CD8-positive, alpha-beta memory T cell (primary cell): Measurements from ENCODE around the gene BCR. TPM values are rescaled to one million over a fixed set of nuclear protein-coding genes. Genes with fewer than 3 reads are reported as not detected.

Source experiments
- CTCF ChIA-PET: fragments of 350-600 bp; sonication (Branson Sonifier 250); formaldehyde crosslinking; loops from one replicate; lab custom pipeline; 2021; ENCODE audit warnings: antibody characterized with exemption; lab: Charles Lee
- POLR2A ChIA-PET: fragments of 350-600 bp; sonication (Branson Sonifier 250); formaldehyde crosslinking; loops from one replicate; lab custom pipeline; 2021; ENCODE audit warnings: antibody characterized with exemption; lab: Charles Lee
- DNase-seq, 5 donors: peaks; one replicate each; pipeline versions ENCODE4 v3.0.0 to v3.0.0-alpha.2; 2020 to 2022; ENCODE audit warnings: mixed read lengths in 1 of 5
- H3K27ac ChIP-seq: one replicate; pipeline ENCODE4 v1.7.0; 2013; ENCODE audit warnings: low read depth, mild to moderate bottlenecking, low read length, moderate library complexity
- H3K27me3 ChIP-seq: 2 replicates; pipeline ENCODE4 v1.7.0; 2013; ENCODE audit warnings: low read length, mild to moderate bottlenecking; ENCODE audit not compliant: insufficient read depth, poor library complexity, severe bottlenecking
- H3K36me3 ChIP-seq: 2 replicates; pipeline ENCODE4 v1.7.0; 2013; ENCODE audit warnings: mild to moderate bottlenecking, low read length, moderate library complexity; ENCODE audit not compliant: insufficient read depth
- H3K4me1 ChIP-seq: 2 replicates; pipeline ENCODE4 v1.7.0; 2013; ENCODE audit warnings: mild to moderate bottlenecking, low read length, moderate library complexity; ENCODE audit not compliant: insufficient read depth
- H3K4me3 ChIP-seq: 2 replicates; pipeline ENCODE4 v1.7.0; 2013; ENCODE audit warnings: mild to moderate bottlenecking, low read length
- H3K9me3 ChIP-seq: 2 replicates; pipeline ENCODE4 v1.7.0; 2013; ENCODE audit warnings: mild to moderate bottlenecking, low read length
- H3K27ac Mint-ChIP-seq, 8 donors: one replicate each; pipeline ENCODE4 v1.8.0; 2020 to 2021; ENCODE audit warnings: mixed read lengths in 8 of 8, mild to moderate bottlenecking in 6 of 8, inconsistent platforms in 3 of 8, moderate library complexity in 3 of 8
- H3K27me3 Mint-ChIP-seq, 2 donors: one replicate each; pipeline ENCODE4 v1.8.0; 2020 to 2021; ENCODE audit warnings: mixed read lengths in 2 of 2, mild to moderate bottlenecking in 1 of 2, moderate library complexity in 1 of 2
- H3K36me3 Mint-ChIP-seq, 3 donors: one replicate each; pipeline ENCODE4 v1.8.0; 2020 to 2021; ENCODE audit warnings: mixed read lengths in 3 of 3, inconsistent platforms in 1 of 3, mild to moderate bottlenecking in 1 of 3
- H3K4me1 Mint-ChIP-seq, 3 donors: one replicate each; pipeline ENCODE4 v1.8.0; 2020 to 2021; ENCODE audit warnings: mixed read lengths in 3 of 3, inconsistent platforms in 1 of 3, mild to moderate bottlenecking in 1 of 3
- H3K4me3 Mint-ChIP-seq, 7 donors: one replicate each; pipeline ENCODE4 v1.8.0; 2020 to 2021; ENCODE audit warnings: mixed read lengths in 7 of 7, mild to moderate bottlenecking in 6 of 7, moderate library complexity in 4 of 7, inconsistent platforms in 2 of 7
- H3K9me3 Mint-ChIP-seq, 5 donors: one replicate each; pipeline ENCODE4 v1.8.0; 2020 to 2022; ENCODE audit warnings: mixed read lengths in 5 of 5, mild to moderate bottlenecking in 3 of 5, moderate library complexity in 2 of 5, inconsistent platforms in 1 of 5
- polyA plus RNA-seq: library from polyadenylated mRNA; unstranded; fragments of 300-500 nt; fragmentation: Illumina TruSeq; gene quantifications from one replicate; pipeline ENCODE4 v1.2.3, GENCODE V29; 2021
- total RNA-seq, 2 experiments: library from RNA; stranded (reverse); gene quantifications; one replicate each; pipeline ENCODE4 v1.2.3, GENCODE V29; 2021

Gene BCR
- total and polyA plus RNA-seq, 3 experiments from 2014 or later = 18.4 to 34.7 (median 33.2) TPM

GRCh38 chr22:23232094-23232905 is 52.0 kb downstream of the BCR start:
- Mint-ChIP-seq H3K9me3 (peaks cover 16 to 29% (median 20%) of the 10 kb centered on the region in 5 donors), H3K4me1 (peaks cover 47 to 58% (median 52%) of the 10 kb centered on the region in 3 donors), H3K27me3 (no peaks in the 10 kb centered on the region), H3K4me3 (peak overlapping the region in 1 of 7 donors; percentile 15), H3K36me3 (peaks cover 22 to 29% (median 29%) of the 10 kb centered on the region in 3 donors), H3K27ac (peak overlapping the region in 6 of 8 donors; percentile 34 to 87 (median 64))
- peaks cover 5% of the 10 kb centered on the region for H3K9me3 ChIP-seq
- DNase-seq = no peak
- H3K4me3 ChIP-seq = no peak overlapping the region
- no peaks in the 10 kb centered on the region for H3K27me3 ChIP-seq
- ChIA-PET CTCF (no interaction called here), POLR2A (no interaction called here)
- no peak overlapping the region for H3K27ac ChIP-seq
- H3K4me1 ChIP-seq = peaks cover 28% of the 10 kb centered on the region
- H3K36me3 ChIP-seq = no peaks in the 10 kb centered on the region

GRCh38 chr22:23233084-23233531 is 52.8 kb downstream of the BCR start:
- Mint-ChIP-seq H3K9me3 (peaks cover 10 to 21% (median 14%) of the 10 kb centered on the region in 5 donors), H3K4me1 (peaks cover 49 to 60% (median 53%) of the 10 kb centered on the region in 3 donors), H3K27ac (peak overlapping the region in 5 of 8 donors; percentile 27 to 69 (median 45)), H3K27me3 (no peaks in the 10 kb centered on the region), H3K4me3 (no peak overlapping the region), H3K36me3 (peaks cover 20 to 24% (median 21%) of the 10 kb centered on the region in 3 donors)
- H3K4me3 ChIP-seq = no peak overlapping the region
- H3K4me1 ChIP-seq = peaks cover 29% of the 10 kb centered on the region
- no peaks in the 10 kb centered on the region for H3K27me3 ChIP-seq
- DNase-seq = no peak
- H3K36me3 ChIP-seq = peaks cover 1% of the 10 kb centered on the region
- no peak overlapping the region for H3K27ac ChIP-seq
- ChIA-PET CTCF (no interaction called here), POLR2A (no interaction called here)
- H3K9me3 ChIP-seq = peaks cover 5% of the 10 kb centered on the region

- ChIA-PET CTCF (no interaction called here), POLR2A (no interaction called here)
- Histone ChIP-seq H3K27me3 (no peaks in the 10 kb centered on the region), H3K4me3 (no peak overlapping the region), H3K36me3 (peaks cover 6% of the 10 kb centered on the region), H3K4me1 (peaks cover 36% of the 10 kb centered on the region), H3K9me3 (peaks cover 5% of the 10 kb centered on the region), H3K27ac (no peak overlapping the region)
- Mint-ChIP-seq H3K27me3 (no peaks in the 10 kb centered on the region), H3K27ac (peak overlapping the region in 5 of 8 donors; percentile 51 to 76 (median 62)), H3K4me3 (peak overlapping the region in 1 of 7 donors; percentile 3), H3K4me1 (peaks cover 56 to 68% (median 56%) of the 10 kb centered on the region in 3 donors), H3K9me3 (peaks cover 4 to 13% (median 9%) of the 10 kb centered on the region in 5 donors), H3K36me3 (peaks cover 13 to 19% (median 15%) of the 10 kb centered on the region in 3 donors)
- no peak for DNase-seq
These were observed 53.6 kb downstream of the BCR start for GRCh38 chr22:23233752-23234408.

GRCh38 chr22:23234409-23235161 is 54.3 kb downstream of the BCR start:
- Mint-ChIP-seq H3K9me3 (peaks cover 0 to 6% (median 5%) of the 10 kb centered on the region in 5 donors), H3K36me3 (peaks cover 8 to 13% (median 10%) of the 10 kb centered on the region in 3 donors), H3K4me1 (peaks cover 57 to 74% (median 60%) of the 10 kb centered on the region in 3 donors), H3K4me3 (peak overlapping the region in 1 of 7 donors; percentile 3), H3K27ac (peak overlapping the region in 6 of 8 donors; percentile 24 to 74 (median 56)), H3K27me3 (no peaks in the 10 kb centered on the region)
- ChIA-PET CTCF (interaction anchor here (1.1 kb wide), 1 partner anchor 9 kb away, joined by 3 read pairs; no protein-coding TSS in a partner anchor), POLR2A (no interaction called here)
- no peak overlapping the region for H3K27ac ChIP-seq
- H3K27me3 ChIP-seq = no peaks in the 10 kb centered on the region
- peaks cover 6% of the 10 kb centered on the region for H3K36me3 ChIP-seq
- no peaks in the 10 kb centered on the region for H3K9me3 ChIP-seq
- no peak for DNase-seq
- peaks cover 36% of the 10 kb centered on the region for H3K4me1 ChIP-seq
- no peak overlapping the region for H3K4me3 ChIP-seq

GRCh38 chr22:23235425-23235824 is 55.1 kb downstream of the BCR start:
- CTCF ChIA-PET = interaction anchor here (1.1 kb wide), 1 partner anchor 8 kb away, joined by 3 read pairs; no protein-coding TSS in a partner anchor
- Histone ChIP-seq H3K4me3 (no peak overlapping the region), H3K27me3 (no peaks in the 10 kb centered on the region), H3K36me3 (peaks cover 6% of the 10 kb centered on the region), H3K4me1 (peaks cover 36% of the 10 kb centered on the region), H3K27ac (no peak overlapping the region), H3K9me3 (no peaks in the 10 kb centered on the region)
- Mint-ChIP-seq H3K4me1 (peaks cover 52 to 72% (median 62%) of the 10 kb centered on the region in 3 donors), H3K9me3 (no peaks in the 10 kb centered on the region), H3K4me3 (no peak overlapping the region), H3K27ac (peak overlapping the region in 6 of 8 donors; percentile 54 to 83 (median 64)), H3K36me3 (peaks cover 0 to 6% (median 3%) of the 10 kb centered on the region in 3 donors), H3K27me3 (no peaks in the 10 kb centered on the region)
- DNase-seq = no peak
- POLR2A ChIA-PET = interaction anchor here (0.6 kb wide), 1 partner anchor 10 kb away, joined by 3 read pairs; no protein-coding TSS in a partner anchor

DNA sequence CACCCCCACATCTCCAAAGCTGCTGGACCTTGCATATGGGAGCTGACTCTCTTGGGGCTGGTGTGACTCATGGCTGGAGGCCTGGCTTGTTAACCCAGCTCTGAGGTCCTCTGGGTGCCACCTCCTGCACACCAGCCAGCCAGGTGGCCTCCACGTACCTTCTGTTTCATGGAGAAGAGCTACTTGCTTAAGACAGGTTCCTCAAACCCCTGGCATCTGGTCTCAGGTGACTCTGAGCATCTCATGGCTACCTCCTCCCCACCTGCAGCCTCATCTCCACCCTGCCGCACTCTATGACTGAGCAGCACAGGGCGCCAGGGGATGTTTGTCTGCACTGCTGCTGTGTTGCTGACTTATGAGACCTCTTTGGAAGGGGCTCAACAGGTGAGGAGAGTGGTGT is 55.7 kb downstream of the BCR start:
- Mint-ChIP-seq H3K4me1 (peaks cover 53 to 76% (median 62%) of the 10 kb centered on the region in 3 donors), H3K27me3 (no peaks in the 10 kb centered on the region), H3K4me3 (peak overlapping the region in 1 of 7 donors; percentile 48), H3K27ac (peak overlapping the region in 7 of 8 donors; percentile 39 to 93 (median 80)), H3K36me3 (peaks cover 0 to 6% (median 3%) of the 10 kb centered on the region in 3 donors), H3K9me3 (no peaks in the 10 kb centered on the region)
- H3K4me1 ChIP-seq = peaks cover 40% of the 10 kb centered on the region
- DNase-seq = no peak
- H3K27ac ChIP-seq = no peak overlapping the region
- POLR2A ChIA-PET = interaction anchor here (0.6 to 0.7 kb wide), 2 partner anchors 10 to 94 kb away, joined by 3 read pairs; no protein-coding TSS in a partner anchor
- H3K9me3 ChIP-seq = no peaks in the 10 kb centered on the region
- H3K36me3 ChIP-seq = peaks cover 6% of the 10 kb centered on the region
- H3K27me3 ChIP-seq = no peaks in the 10 kb centered on the region
- no peak overlapping the region for H3K4me3 ChIP-seq
- CTCF ChIA-PET = no interaction called here

GRCh38 chr22:23236440-23237184 is 56.3 kb downstream of the BCR start:
- ChIA-PET POLR2A (interaction anchor here (0.7 kb wide), 1 partner anchor 94 kb away, joined by 3 read pairs; no protein-coding TSS in a partner anchor), CTCF (interaction anchor here (1.1 kb wide), 1 partner anchor 58 kb away, joined by 3 read pairs; no protein-coding TSS in a partner anchor)
- Mint-ChIP-seq H3K27me3 (no peaks in the 10 kb centered on the region), H3K4me1 (peaks cover 59 to 81% (median 64%) of the 10 kb centered on the region in 3 donors), H3K36me3 (peaks cover 0 to 6% (median 3%) of the 10 kb centered on the region in 3 donors), H3K27ac (peak overlapping the region; percentile 39 to 93 (median 80)), H3K4me3 (peak overlapping the region in 1 of 7 donors; percentile 48), H3K9me3 (no peaks in the 10 kb centered on the region)
- H3K9me3 ChIP-seq = no peaks in the 10 kb centered on the region
- H3K27me3 ChIP-seq = no peaks in the 10 kb centered on the region
- H3K4me1 ChIP-seq = peaks cover 46% of the 10 kb centered on the region
- no peak overlapping the region for H3K27ac ChIP-seq
- peaks cover 6% of the 10 kb centered on the region for H3K36me3 ChIP-seq
- H3K4me3 ChIP-seq = no peak overlapping the region
- no peak for DNase-seq
